DLD1 (cell line): ENCODE results near the gene SH3TC2.

ENCODE experiments used
- in situ Hi-C: cut with HindIII; loops from 2 replicates; pipeline ENCODE4 v1.10.0; 2017; ENCODE audit warnings: low sequenced_read_pairs

Gene SH3TC2

GRCh38 chr5:149062371-149063016, 368 bp downstream of the SH3TC2 start:
- in situ Hi-C loops: no loop called here

GRCh38 chr5:149061341-149061740, 1.5 kb downstream of the SH3TC2 start:
- in situ Hi-C loops: no loop called here

- in situ Hi-C loops: no loop called here
These were observed 2.5 kb downstream of the SH3TC2 start for GRCh38 chr5:149060325-149060724.

- in situ Hi-C loops: no loop called here
These were observed 6.2 kb downstream of the SH3TC2 start for GRCh38 chr5:149056616-149057165.

GRCh38 chr5:149054416-149054815, 8.4 kb downstream of the SH3TC2 start:
- in situ Hi-C loops: no loop called here

- in situ Hi-C loops: no loop called here
These were observed 9.7 kb downstream of the SH3TC2 start for GRCh38 chr5:149053072-149053695.

- in situ Hi-C loops: loop anchor here (5.0 kb wide), 1 partner anchor 63 kb away; no protein-coding TSS in a partner anchor
These were observed 13.5 kb downstream of the SH3TC2 start for GRCh38 chr5:149049371-149049781.

- in situ Hi-C loops: loop anchor here (5.0 kb wide), 1 partner anchor 63 kb away; no protein-coding TSS in a partner anchor
These were observed 14.1 kb downstream of the SH3TC2 start for GRCh38 chr5:149048811-149049210.

- in situ Hi-C loops: loop anchor here (5.0 kb wide), 1 partner anchor 65 kb away; no protein-coding TSS in a partner anchor
These were observed 15.4 kb downstream of the SH3TC2 start for GRCh38 chr5:149047462-149047861.

GRCh38 chr5:149046196-149046829, 16.5 kb downstream of the SH3TC2 start:
- in situ Hi-C loops: loop anchor here (5.0 kb wide), 1 partner anchor 66 kb away; no protein-coding TSS in a partner anchor

GRCh38 chr5:149045089-149045460, 17.8 kb downstream of the SH3TC2 start:
- in situ Hi-C loops: loop anchor here (5.0 kb wide), 1 partner anchor 67 kb away; no protein-coding TSS in a partner anchor

GRCh38 chr5:149044453-149045088, 18.3 kb downstream of the SH3TC2 start:
- in situ Hi-C loops: loop anchor here (5.0 kb wide), 1 partner anchor 68 kb away; no protein-coding TSS in a partner anchor

- in situ Hi-C loops: no loop called here
These were observed 19.2 kb downstream of the SH3TC2 start for GRCh38 chr5:149043641-149044040.

- in situ Hi-C loops: no loop called here
These were observed 20.0 kb downstream of the SH3TC2 start for GRCh38 chr5:149042865-149043264.

- in situ Hi-C loops: no loop called here
These were observed 21.6 kb downstream of the SH3TC2 start for GRCh38 chr5:149041242-149041641.

- in situ Hi-C loops: no loop called here
These were observed 22.4 kb downstream of the SH3TC2 start for GRCh38 chr5:149040421-149040820.

- in situ Hi-C loops: no loop called here
These were observed 23.4 kb downstream of the SH3TC2 start for GRCh38 chr5:149039506-149039905.

GRCh38 chr5:149038336-149039080, 24.4 kb downstream of the SH3TC2 start:
- in situ Hi-C loops: no loop called here

GRCh38 chr5:149037817-149038216, 25.0 kb downstream of the SH3TC2 start:
- in situ Hi-C loops: no loop called here

- in situ Hi-C loops: no loop called here
These were observed 25.9 kb downstream of the SH3TC2 start for GRCh38 chr5:149036970-149037369.
